KMS-11 (cell line): Measurements from ENCODE around the gene INPP5B.

Experiments used
- H2AFZ ChIP-seq: fragments of 200-600 bp; sonication (generic); 2 replicates; pipeline ENCODE4 v1.6.1; 2016; ENCODE audit warnings: antibody characterized with exemption, mixed run types, low read depth
- H3K27ac ChIP-seq: fragments of 200-600 bp; sonication (generic); 2 replicates; pipeline ENCODE4 v1.6.1; 2016; ENCODE audit warnings: mild to moderate bottlenecking, mixed run types
- H3K27me3 ChIP-seq: fragments of 200-600 bp; sonication (generic); 2 replicates; pipeline ENCODE4 v1.6.1; 2017; ENCODE audit warnings: mild to moderate bottlenecking, low read depth, mixed run types, moderate library complexity; ENCODE audit not compliant: insufficient read depth
- H3K36me3 ChIP-seq: fragments of 200-600 bp; sonication (generic); 2 replicates; pipeline ENCODE4 v1.6.1; 2017; ENCODE audit warnings: mild to moderate bottlenecking, mixed run types; ENCODE audit not compliant: insufficient read depth
- H3K4me1 ChIP-seq: fragments of 200-600 bp; sonication (generic); 2 replicates; pipeline ENCODE4 v1.6.1; 2016; ENCODE audit warnings: mild to moderate bottlenecking, low read depth, mixed run types; ENCODE audit not compliant: poor library complexity, severe bottlenecking
- H3K4me2 ChIP-seq: fragments of 200-600 bp; sonication (generic); 2 replicates; pipeline ENCODE4 v1.7.0; 2016; ENCODE audit warnings: mild to moderate bottlenecking, mixed run types
- H3K4me3 ChIP-seq: fragments of 200-600 bp; sonication (generic); IDR thresholded peaks from 2 replicates; pipeline ENCODE4 v1.6.1; 2017; ENCODE audit warnings: low read depth, low read length, mixed read lengths; ENCODE audit not compliant: insufficient read depth
- H3K79me2 ChIP-seq: fragments of 200-600 bp; sonication (generic); 2 replicates; pipeline ENCODE4 v1.6.1; 2016; ENCODE audit warnings: low read depth, mixed run types; ENCODE audit not compliant: insufficient read depth
- H3K9ac ChIP-seq: fragments of 200-600 bp; sonication (generic); 2 replicates; pipeline ENCODE4 v1.6.1; 2016; ENCODE audit warnings: mild to moderate bottlenecking, mixed run types
- H4K20me1 ChIP-seq: fragments of 200-600 bp; sonication (generic); 2 replicates; pipeline ENCODE4 v1.6.1; 2016; ENCODE audit warnings: mild to moderate bottlenecking, mixed run types; ENCODE audit not compliant: insufficient read depth
- CTCF ChIP-seq: fragments of 200-600 bp; sonication (generic); conservative IDR thresholded peaks from 2 replicates; pipeline ENCODE4 v1.6.1; 2017; ENCODE audit warnings: low read depth, mild to moderate bottlenecking, antibody characterized with exemption, low read length, moderate library complexity, mixed read lengths

INPP5B gene

GRCh38 chr1:37854406-37854805 lies 92.4 kb downstream of the INPP5B start:
- Histone ChIP-seq H3K4me1 (peaks cover 11% of the 10 kb centered on the region), H3K4me3 (no peak overlapping the region), H3K27me3 (no peaks in the 10 kb centered on the region), H3K36me3 (no peaks in the 10 kb centered on the region), H3K79me2 (peaks cover 45% of the 10 kb centered on the region), H3K27ac (no peak overlapping the region), H3K4me2 (no peak overlapping the region), H4K20me1 (no peaks in the 10 kb centered on the region), H3K9ac (no peak overlapping the region), H2AFZ (no peak overlapping the region)
- no peak for TF ChIP-seq CTCF

- TF ChIP-seq CTCF: no peak
- H3K27ac ChIP-seq: no peak overlapping the region
- H3K4me1 ChIP-seq: peaks cover 6% of the 10 kb centered on the region
- H3K9ac ChIP-seq: no peak overlapping the region
- H4K20me1 ChIP-seq: no peaks in the 10 kb centered on the region
- no peak overlapping the region for H2AFZ ChIP-seq
- peaks cover 42% of the 10 kb centered on the region for H3K79me2 ChIP-seq
- H3K4me3 ChIP-seq: no peak overlapping the region
- no peaks in the 10 kb centered on the region for H3K36me3 ChIP-seq
- H3K4me2 ChIP-seq: no peak overlapping the region
- no peaks in the 10 kb centered on the region for H3K27me3 ChIP-seq
Observed at GRCh38 chr1:37853157-37853556, 93.7 kb downstream of the INPP5B start.

- Histone ChIP-seq H3K4me2 (no peak overlapping the region), H3K9ac (no peak overlapping the region), H3K27ac (no peak overlapping the region), H3K4me1 (peaks cover 13% of the 10 kb centered on the region), H4K20me1 (no peaks in the 10 kb centered on the region), H3K27me3 (no peaks in the 10 kb centered on the region), H2AFZ (no peak overlapping the region), H3K79me2 (peaks cover 42% of the 10 kb centered on the region; the same call in 1 of the 2 replicates), H3K4me3 (no peak overlapping the region), H3K36me3 (no peaks in the 10 kb centered on the region)
- no peak for TF ChIP-seq CTCF
Observed at GRCh38 chr1:37851782-37852210, 95.1 kb downstream of the INPP5B start.

GRCh38 chr1:37851262-37851661 lies 95.6 kb downstream of the INPP5B start:
- H3K4me2 ChIP-seq: no peak overlapping the region
- no peak overlapping the region for H3K4me3 ChIP-seq
- no peak overlapping the region for H2AFZ ChIP-seq
- no peaks in the 10 kb centered on the region for H3K36me3 ChIP-seq
- H3K4me1 ChIP-seq: peaks cover 18% of the 10 kb centered on the region
- peaks cover 38% of the 10 kb centered on the region; the same call in 1 of the 2 replicates for H3K79me2 ChIP-seq
- no peak overlapping the region for H3K9ac ChIP-seq
- TF ChIP-seq CTCF: no peak
- no peak overlapping the region for H3K27ac ChIP-seq
- no peaks in the 10 kb centered on the region for H3K27me3 ChIP-seq
- H4K20me1 ChIP-seq: no peaks in the 10 kb centered on the region
